ENCODE results near the gene SLC26A1. TPM values are rescaled to one million over a fixed set of nuclear protein-coding genes. Genes with fewer than 3 reads are reported as not detected.

The SLC26A1 gene
- total RNA-seq, 1 donor from 2014 or later: not detected

GRCh38 chr4:970854-971520, 22.2 kb downstream of the SLC26A1 start:
- ATAC-seq: no peak
- DNase-seq: peak; percentile 19
- intact Hi-C loops (cut with micrococcal nuclease): no loop called here

- DNase-seq (no peak), ATAC-seq (no peak)
- intact Hi-C loops (cut with micrococcal nuclease): no loop called here
These were observed 23.0 kb downstream of the SLC26A1 start for GRCh38 chr4:970046-970745.

- no peak for ATAC-seq
- DNase-seq: no peak
- intact Hi-C loops (cut with micrococcal nuclease): no loop called here
These were observed 24.4 kb downstream of the SLC26A1 start for GRCh38 chr4:968621-969394.

GRCh38 chr4:968221-968620, 25.0 kb downstream of the SLC26A1 start:
- no peak for ATAC-seq
- intact Hi-C loops (cut with micrococcal nuclease): no loop called here
- peak; percentile 27 for DNase-seq

- ATAC-seq (no peak), DNase-seq (no peak)
- intact Hi-C loops (cut with micrococcal nuclease): no loop called here
These were observed 25.8 kb downstream of the SLC26A1 start for GRCh38 chr4:967113-968104.

- ATAC-seq: no peak
- DNase-seq: peak; percentile 32
- intact Hi-C loops (cut with micrococcal nuclease): no loop called here
These were observed 26.7 kb downstream of the SLC26A1 start for GRCh38 chr4:966266-967112.

- ATAC-seq: no peak
These were observed 27.5 kb downstream of the SLC26A1 start for GRCh38 chr4:965766-966134.

GRCh38 chr4:965048-965765, 28.0 kb downstream of the SLC26A1 start:
- DNase-seq (peak; percentile 29), ATAC-seq (no peak)
- intact Hi-C loops (cut with micrococcal nuclease): no loop called here

More at GRCh38 chr4:965766-966134, 27.5 kb downstream of the SLC26A1 start:
- no peak for DNase-seq
- intact Hi-C loops (cut with micrococcal nuclease): no loop called here

- DNase-seq (no peak), ATAC-seq (no peak)
- intact Hi-C loops (cut with micrococcal nuclease): no loop called here
These were observed 28.7 kb downstream of the SLC26A1 start for GRCh38 chr4:964346-965025.

- ATAC-seq: no peak
- peak; percentile 29 for DNase-seq
- intact Hi-C loops (cut with micrococcal nuclease): no loop called here
These were observed 29.7 kb downstream of the SLC26A1 start for GRCh38 chr4:963276-964225.

- intact Hi-C loops (cut with micrococcal nuclease): no loop called here
- peak; percentile 28 for DNase-seq
- ATAC-seq: no peak
These were observed 30.7 kb downstream of the SLC26A1 start for GRCh38 chr4:962231-963208.

GRCh38 chr4:961351-962230, 31.6 kb downstream of the SLC26A1 start:
- ATAC-seq: no peak
- DNase-seq: no peak
- intact Hi-C loops (cut with micrococcal nuclease): no loop called here

- no peak for DNase-seq
- no peak for ATAC-seq
- intact Hi-C loops (cut with micrococcal nuclease): no loop called here
These were observed 32.4 kb downstream of the SLC26A1 start for GRCh38 chr4:960636-961350.
